K562 (cell line): Measurements from ENCODE around the gene SRL. TPM values are rescaled to one million over a fixed set of nuclear protein-coding genes. Genes with fewer than 3 reads are reported as not detected.
A peak's percentile ranks its signal among the peaks of the same experiment; 100 is the strongest.

ENCODE experiments used
- ATAC-seq: fragments of 200-7000 bp; cut with Tn5 transposase; 3 replicates; pipeline ENCODE4 v1.9.1; 2020; ENCODE audit warnings: moderate library complexity
- BruUV-seq: library from RNA; stranded (reverse); fragments of 400-500 nt; replicated peaks from 2 replicates; lab custom pipeline; 2021; lab: Mats Ljungman, UMichigan
- CTCF ChIA-PET: fragments of 300-600 bp; formaldehyde crosslinking; extraction: SDS; loops from one replicate; lab custom pipeline; 2021; ENCODE audit warnings: low intra/inter-chr PET ratio; lab: Yijun Ruan, JAX
- POLR2A ChIA-PET: fragments of 300-600, 350-650 bp; sonication (Branson Sonifier 250); formaldehyde crosslinking; extraction: SDS; loops from one replicate; lab custom pipeline; 2021; ENCODE audit warnings: antibody characterized with exemption, inconsistent platforms; lab: Yijun Ruan, JAX
- DNase-seq, 4 experiments: peaks; one replicate each; pipeline versions ENCODE4 v3.0.0 to v3.0.0-alpha.2; 2011 to 2018; ENCODE audit warnings: low spot score in 3 of 4, mixed read lengths in 3 of 4; ENCODE audit errors: extremely low read depth in 1 of 4
- FAIRE-seq: peaks from 2 replicates; lab custom pipeline; 2011; peaks lifted over from hg19 to GRCh38; lab: Jason Lieb, UNC
- H2AFZ ChIP-seq: 2 replicates; pipeline ENCODE4 v1.6.0; 2011; ENCODE audit warnings: low read depth, low read length, control low read depth, inconsistent platforms
- H3K27ac ChIP-seq: fragments of 200-600 bp; 3 replicates; pipeline ENCODE4 v1.8.0; 2011; ENCODE audit warnings: low read depth, mild to moderate bottlenecking, control low read depth, inconsistent platforms, low read length, moderate library complexity, mixed read lengths; ENCODE audit errors: extremely low read depth
- H3K27me3 ChIP-seq, 2 experiments: fragments of 300-600 bp in 1 of 2; 2 replicates in 1 of 2; 3 replicates in 1 of 2; pipeline versions ENCODE4 v1.6.0 to v1.8.0; 2011; ENCODE audit warnings: inconsistent platforms in 2 of 2, low read length in 2 of 2, mild to moderate bottlenecking in 1 of 2, mixed read lengths in 1 of 2, moderate library complexity in 1 of 2; ENCODE audit not compliant: control insufficient read depth in 2 of 2, insufficient read depth in 2 of 2
- H3K36me3 ChIP-seq: fragments of 300-600 bp; 3 replicates; pipeline ENCODE4 v1.8.0; 2011; ENCODE audit warnings: mild to moderate bottlenecking, low read length, inconsistent platforms; ENCODE audit not compliant: control insufficient read depth, insufficient read depth
- H3K4me1 ChIP-seq, 2 experiments: fragments of 200-600 bp in 1 of 2; replicated peaks in 1 of 2; 2 replicates in 1 of 2; 3 replicates in 1 of 2; pipeline versions ENCODE4 v1.5.1 to v1.8.0; 2011; ENCODE audit warnings: inconsistent platforms in 2 of 2, low read length in 2 of 2, mild to moderate bottlenecking in 1 of 2, mixed read lengths in 1 of 2, moderate library complexity in 1 of 2; ENCODE audit not compliant: control insufficient read depth in 2 of 2, insufficient read depth in 2 of 2
- H3K4me2 ChIP-seq: 2 replicates; pipeline ENCODE4 v1.6.1; 2011; ENCODE audit warnings: low read length, control low read depth, inconsistent platforms, mixed read lengths; ENCODE audit not compliant: insufficient read depth
- H3K4me3 ChIP-seq: fragments of 200-600 bp; sonication (generic), shearing (Covaris generic); 2 replicates; pipeline ENCODE4 v1.5.1; 2016; ENCODE audit warnings: control low read depth, inconsistent platforms
- H3K79me2 ChIP-seq: fragments of 200-600 bp; 3 replicates; pipeline ENCODE4 v1.8.0; 2011; ENCODE audit warnings: low read length, inconsistent platforms; ENCODE audit not compliant: control insufficient read depth, insufficient read depth
- H3K9ac ChIP-seq, 2 experiments: 2 replicates each; pipeline versions ENCODE4 v1.6.0 to v1.6.1; 2011; ENCODE audit warnings: low read depth in 2 of 2, low read length in 2 of 2, control low read depth in 1 of 2, inconsistent platforms in 1 of 2, mild to moderate bottlenecking in 1 of 2, mixed read lengths in 1 of 2; ENCODE audit not compliant: insufficient read depth in 1 of 2
- H3K9me1 ChIP-seq: one replicate; pipeline ENCODE4 v1.6.0; 2011; ENCODE audit warnings: inconsistent platforms, mild to moderate bottlenecking, low read length, moderate library complexity; ENCODE audit not compliant: control insufficient read depth, insufficient read depth
- H3K9me3 ChIP-seq: replicated peaks from 2 replicates; pipeline ENCODE4 v1.5.1; 2011; ENCODE audit warnings: low read depth, low read length, inconsistent platforms; ENCODE audit not compliant: control insufficient read depth, insufficient read depth
- H4K20me1 ChIP-seq: replicated peaks from 2 replicates; pipeline ENCODE4 v1.6.1; 2011; ENCODE audit warnings: low read length, inconsistent platforms, mixed read lengths; ENCODE audit not compliant: control insufficient read depth, insufficient read depth
- ATF7 ChIP-seq: fragments of 450-650 bp; IDR thresholded peaks from 2 replicates; pipeline ENCODE4 v1.7.1; 2014; ENCODE audit warnings: mild to moderate bottlenecking, moderate library complexity
- CTCF ChIP-seq, 3 experiments: IDR thresholded peaks in 2 of 3; conservative IDR thresholded peaks in 1 of 3; 2 replicates each; pipeline ENCODE4 v1.5.1; 2011 to 2012; ENCODE audit warnings: low read length in 3 of 3, mild to moderate bottlenecking in 3 of 3, control low read depth in 2 of 3, improper control_type of control experiment in 1 of 3, inconsistent platforms in 1 of 3, low read depth in 1 of 3, mixed read lengths in 1 of 3, moderate library complexity in 1 of 3; ENCODE audit not compliant: insufficient read depth in 2 of 3
- GATA2 ChIP-seq: sonication (generic); formaldehyde crosslinking; IDR thresholded peaks from 2 replicates; pipeline ENCODE4 v1.4.0; 2020; ENCODE audit warnings: mild to moderate bottlenecking, missing genetic modification reagents
- GTF2E2 ChIP-seq: fragments of 200-800 bp; sonication (Bioruptor generic); IDR thresholded peaks from 2 replicates; pipeline ENCODE4 v1.6.1; 2016; ENCODE audit warnings: missing genetic modification characterization, missing compliant biosample characterization
- HMG20B ChIP-seq: fragments of 250-450 bp; sonication (Bioruptor Pico); IDR thresholded peaks from 2 replicates; pipeline ENCODE4 v1.5.0; 2021; ENCODE audit warnings: mild to moderate bottlenecking
- KDM5B ChIP-seq: fragments of 200-600 bp; sonication (generic); IDR thresholded peaks from 2 replicates; pipeline ENCODE4 v1.6.1; 2012; ENCODE audit warnings: low read depth, mild to moderate bottlenecking, moderate library complexity, low read length, control low read depth, inconsistent platforms; ENCODE audit not compliant: insufficient replicate concordance
- MAFF ChIP-seq: IDR thresholded peaks from 2 replicates; pipeline ENCODE4 v1.6.1; 2012; ENCODE audit warnings: low read length, improper control_type of control experiment
- TEAD2 ChIP-seq: fragments of 450-650 bp; IDR thresholded peaks from 2 replicates; pipeline ENCODE4 v1.6.1; 2016; ENCODE audit warnings: missing genetic modification characterization, control low read depth, missing compliant biosample characterization
- ZC3H11A ChIP-seq: IDR thresholded peaks from 2 replicates; pipeline ENCODE4 v1.6.1; 2012; ENCODE audit warnings: low read depth, low read length, improper control_type of control experiment
- ZFP91 ChIP-seq: sonication (generic); formaldehyde crosslinking; IDR thresholded peaks from 2 replicates; pipeline ENCODE4 v1.8.0; 2022; ENCODE audit warnings: mild to moderate bottlenecking, missing genetic modification reagents
- ZFPM2 ChIP-seq: fragments of 250-450 bp; sonication (Bioruptor Pico); IDR thresholded peaks from 2 replicates; pipeline ENCODE4 v1.5.1; 2022; ENCODE audit warnings: mild to moderate bottlenecking
- WGBS: fragments of 100-300 bp; shearing (Covaris generic); methylation state at CpG from one replicate; pipeline ENCODE4 v1.1.6; 2016; ENCODE audit warnings: low coverage, mixed read lengths; ENCODE audit not compliant: insufficient coverage; ENCODE audit errors: missing lambda C conversion rate; 5-methylcytosine and 5-hydroxymethylcytosine counted together
- in situ Hi-C: fragments of 300-500 bp; cut with MboI; formaldehyde crosslinking; loops from 4 replicates; pipeline ENCODE4 v1.15.0; 2018; ENCODE audit warnings: inconsistent platforms, mixed read lengths
- intact Hi-C: fragments of 100-400 bp; cut with micrococcal nuclease; formaldehyde crosslinking; loops from 2 replicates; pipeline ENCODE4 v1.14.2; 2022
- polyA plus RNA-seq, 8 experiments: library from polyadenylated mRNA; depleted of rRNA in 4 of 8; stranded (reverse) in 5 of 8; unstranded in 3 of 8; fragments of >200 nt; fragmentation: Nextera tagmentation in 2 of 8; fragmentation: Illumina TruSeq in 1 of 8; extraction: Ambion mirVana in 2 of 8; extraction: Trizol in 1 of 8; gene quantifications; 2 replicates each; pipeline versions ENCODE4 v1.2.1 to v1.2.3, GENCODE V29; 2011 to 2014; ENCODE audit warnings: inconsistent platforms in 1 of 8, missing spikeins in 1 of 8
- total RNA-seq, 7 experiments: library from RNA; depleted of rRNA in 6 of 7; stranded (reverse); fragments of >200 nt in 6 of 7; fragmentation: Illumina TruSeq in 2 of 7; extraction: Trizol in 2 of 7; gene quantifications; 2 replicates each; pipeline versions ENCODE4 v1.2.1 to v1.2.3, GENCODE V29; 2011 to 2021; ENCODE audit warnings: low replicate concordance in 1 of 7

SRL gene
- total and polyA plus RNA-seq, 9 of the 15 experiments (the other 6 are each of a cell fraction or from before 2014, with no cell fraction given): 0.01 TPM; not detected in 8

- ChIA-PET CTCF (no interaction called here), POLR2A (interaction anchor here (0.6 to 1.7 kb wide), 4 partner anchors 11 to 301 kb away, joined by 3 to 5 read pairs (median 3); no protein-coding TSS in a partner anchor)
- H3K9me3 ChIP-seq: no peaks in the 10 kb centered on the region
- H4K20me1 ChIP-seq: no peaks in the 10 kb centered on the region; the same call in 1 of the 2 replicates
- H3K9ac ChIP-seq: 0 out of 4 replicates have a peak overlapping the region, but pooled peaks of 1 of the 2 experiments have one; percentile 73
- no peak overlapping the region for H2AFZ ChIP-seq
- H3K4me1 ChIP-seq: peaks cover 12 to 16% of the 10 kb centered on the region in 2 experiments; a peak in 4 of 5 replicates
- peaks cover 14 to 63% of the 10 kb centered on the region in 2 experiments; a peak in 4 of 5 replicates for H3K27me3 ChIP-seq
- H3K36me3 ChIP-seq: no peaks in the 10 kb centered on the region
- H3K4me2 ChIP-seq: no peak overlapping the region
- no peaks in the 10 kb centered on the region for H3K9me1 ChIP-seq
- ATAC-seq (0 out of 3 replicates have a peak, but pooled peaks have one; percentile 26), FAIRE-seq (no peak), DNase-seq (peak in 2 of 4 experiments; percentile 30 to 48)
- no peaks in the 10 kb centered on the region for H3K79me2 ChIP-seq
- intact Hi-C loops (loop anchor here (10.0 kb wide), 1 partner anchor 201 kb away; no protein-coding TSS in a partner anchor), in situ Hi-C loops (loop anchor here (10.0 kb wide), 1 partner anchor 121 kb away; no protein-coding TSS in a partner anchor)
- no peak overlapping the region for H3K27ac ChIP-seq
- no peak overlapping the region for H3K4me3 ChIP-seq
- WGBS: 12% methylated on average over 11 of the region's 11 CpGs
- TF ChIP-seq GTF2E2 (tag): no peak
- no peak for TF ChIP-seq ATF7
- TF ChIP-seq MAFF: no peak
- no peak for TF ChIP-seq ZFPM2 (CRISPR knock-in tag)
- no peak for TF ChIP-seq ZFP91 (CRISPR knock-in tag)
- TF ChIP-seq KDM5B: no peak
- no peak for TF ChIP-seq CTCF (IDR thresholded peaks at IDR 0.05 in 2 of 3, conservative IDR thresholded peaks at IDR 0.05 in 1 of 3; ENCODE audit: insufficient read depth in 2 of 3, low read depth in 1 of 3, low read length in 3 of 3)
- TF ChIP-seq HMG20B (CRISPR knock-in tag): no peak
- no peak for TF ChIP-seq TEAD2 (tag)
- TF ChIP-seq GATA2 (CRISPR knock-in tag): no peak
- TF ChIP-seq ZC3H11A: no peak
- BruUV-seq: no TSS peak
Observed at GRCh38 chr16:4203748-4204147, 38.1 kb downstream of the SRL start.
